ENCODE measurements around the gene TMEM165. TPM values are rescaled to one million over a fixed set of nuclear protein-coding genes. Genes with fewer than 3 reads are reported as not detected.

TMEM165 gene
- total RNA-seq, 4 donors from 2014 or later: 175 to 283 (median 200) TPM

DNA sequence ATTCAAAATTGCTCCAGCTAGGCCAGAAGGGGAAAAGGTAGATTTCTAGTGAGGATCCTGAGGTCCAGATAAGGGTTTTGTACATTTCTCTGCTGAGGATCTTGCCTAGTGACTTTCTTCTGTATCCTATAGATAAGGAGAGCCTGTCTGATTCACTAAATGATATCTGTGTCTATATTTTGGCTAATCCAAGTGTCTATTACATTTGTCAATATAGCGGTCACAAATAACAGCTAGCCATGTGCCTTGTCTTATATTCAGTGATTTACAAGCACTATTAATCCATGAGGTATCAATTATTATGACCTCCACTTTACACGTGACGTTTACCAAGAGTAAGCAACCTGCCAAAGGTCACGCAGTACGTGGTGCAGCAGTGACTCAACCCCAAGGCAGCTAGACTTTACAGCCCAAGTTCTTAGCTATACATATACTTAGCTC lies 41.6 kb downstream of the TMEM165 start:
- TF ChIP-seq, protein P1, sequence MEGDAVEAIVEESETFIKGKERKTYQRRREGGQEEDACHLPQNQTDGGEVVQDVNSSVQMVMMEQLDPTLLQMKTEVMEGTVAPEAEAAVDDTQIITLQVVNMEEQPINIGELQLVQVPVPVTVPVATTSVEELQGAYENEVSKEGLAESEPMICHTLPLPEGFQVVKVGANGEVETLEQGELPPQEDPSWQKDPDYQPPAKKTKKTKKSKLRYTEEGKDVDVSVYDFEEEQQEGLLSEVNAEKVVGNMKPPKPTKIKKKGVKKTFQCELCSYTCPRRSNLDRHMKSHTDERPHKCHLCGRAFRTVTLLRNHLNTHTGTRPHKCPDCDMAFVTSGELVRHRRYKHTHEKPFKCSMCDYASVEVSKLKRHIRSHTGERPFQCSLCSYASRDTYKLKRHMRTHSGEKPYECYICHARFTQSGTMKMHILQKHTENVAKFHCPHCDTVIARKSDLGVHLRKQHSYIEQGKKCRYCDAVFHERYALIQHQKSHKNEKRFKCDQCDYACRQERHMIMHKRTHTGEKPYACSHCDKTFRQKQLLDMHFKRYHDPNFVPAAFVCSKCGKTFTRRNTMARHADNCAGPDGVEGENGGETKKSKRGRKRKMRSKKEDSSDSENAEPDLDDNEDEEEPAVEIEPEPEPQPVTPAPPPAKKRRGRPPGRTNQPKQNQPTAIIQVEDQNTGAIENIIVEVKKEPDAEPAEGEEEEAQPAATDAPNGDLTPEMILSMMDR (IDR thresholded peaks at IDR 0.05; ENCODE audit: low read depth): no peak

DNA sequence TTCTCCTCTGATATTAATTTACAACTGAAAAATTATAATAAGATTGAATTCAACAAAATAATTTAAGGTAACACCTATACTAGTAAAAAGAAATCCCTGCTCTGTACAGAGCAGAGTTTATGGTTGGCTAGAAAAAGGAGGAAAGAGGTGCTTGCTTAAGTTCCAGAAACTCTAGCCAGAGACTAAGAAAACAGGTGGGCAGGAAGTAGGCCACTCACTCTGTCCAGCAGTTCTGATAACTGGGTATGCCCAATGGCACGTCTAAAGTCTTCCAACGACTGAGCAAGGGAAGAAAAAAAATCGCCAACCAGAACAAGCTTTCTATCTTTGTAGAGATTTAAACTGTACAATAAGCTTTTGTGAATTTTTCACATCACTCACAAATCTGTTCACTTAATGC lies 42.1 kb downstream of the TMEM165 start:
- TF ChIP-seq, protein P1 (IDR thresholded peaks at IDR 0.05; ENCODE audit: low read depth): no peak

DNA sequence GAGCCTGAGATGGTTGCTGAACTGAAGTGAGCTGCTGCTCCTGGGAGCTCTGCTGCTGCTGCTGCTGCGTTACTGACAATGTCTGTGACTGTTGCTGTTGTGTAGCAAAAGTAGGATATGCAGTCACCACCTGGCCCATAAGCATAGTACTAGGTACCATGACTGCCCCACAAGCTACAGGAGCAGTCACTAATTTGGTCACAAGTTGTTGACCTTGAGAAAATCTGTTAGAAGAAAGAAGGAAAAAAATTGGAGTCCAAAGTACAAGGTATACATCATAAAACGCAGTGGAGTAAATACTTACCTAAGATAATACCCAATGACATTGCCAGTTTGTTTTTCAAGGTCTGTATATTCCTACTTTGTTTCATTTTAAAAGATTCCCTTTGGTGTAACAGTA lies 42.6 kb downstream of the TMEM165 start:
- TF ChIP-seq, protein P1 (IDR thresholded peaks at IDR 0.05; ENCODE audit: low read depth): no peak

DNA sequence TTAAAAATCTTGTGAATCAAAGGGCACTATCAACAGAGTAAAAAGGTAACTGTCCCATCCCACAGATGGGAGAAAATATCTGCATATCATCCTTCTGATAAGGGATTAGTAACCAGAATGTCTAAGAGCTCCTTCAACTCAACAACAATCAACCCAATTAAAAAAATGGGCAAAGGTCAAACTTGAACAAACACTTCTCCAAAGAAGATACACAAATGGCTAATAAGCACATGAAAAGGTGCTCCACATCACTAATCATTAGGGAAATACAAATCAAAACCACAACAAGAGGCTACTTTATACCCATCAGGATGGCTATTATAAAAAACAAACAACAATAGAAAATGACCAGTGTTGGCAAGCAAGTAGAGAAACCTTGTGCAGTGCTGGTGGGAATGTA lies 43.3 kb downstream of the TMEM165 start:
- TF ChIP-seq, protein P1 (IDR thresholded peaks at IDR 0.05; ENCODE audit: low read depth): no peak

DNA sequence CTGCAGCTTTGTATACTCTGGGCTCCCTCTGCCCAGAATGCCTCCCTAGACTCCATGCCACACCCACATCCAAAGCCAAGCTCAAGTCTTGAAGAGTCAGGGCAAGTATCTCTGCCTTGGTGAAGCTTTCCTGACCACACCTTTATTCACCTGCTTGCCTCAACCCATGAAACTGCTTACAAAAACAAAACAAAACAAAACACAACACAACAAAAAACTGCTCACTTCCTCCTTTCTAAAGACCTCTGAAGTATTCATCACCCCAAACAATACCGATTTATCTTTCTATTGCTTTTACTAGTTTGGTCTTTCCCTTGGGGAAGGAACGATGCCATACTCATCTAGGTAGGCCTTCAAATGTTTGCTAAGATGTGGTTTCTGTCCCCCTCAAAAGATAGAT lies 45.0 kb downstream of the TMEM165 start:
- TF ChIP-seq, protein P1 (IDR thresholded peaks at IDR 0.05; ENCODE audit: low read depth): no peak

DNA sequence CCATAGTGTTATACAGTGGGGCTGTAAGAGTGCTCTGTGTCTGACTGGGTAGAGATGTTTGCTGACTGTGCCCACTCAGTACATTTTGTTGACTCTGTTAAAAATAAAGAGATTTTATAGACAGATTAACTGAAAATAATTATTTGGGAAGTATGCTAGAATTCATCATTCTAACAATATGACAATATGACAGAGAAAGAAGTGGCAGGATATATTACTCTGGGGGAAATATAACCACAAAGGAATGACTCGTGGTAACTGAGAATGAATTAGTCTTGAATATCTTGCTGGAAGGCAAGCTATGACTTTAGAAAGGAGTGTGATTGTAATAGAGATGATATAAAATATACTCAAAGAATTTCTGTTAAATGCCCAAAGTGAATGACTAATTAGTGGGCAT lies 46.8 kb downstream of the TMEM165 start:
- TF ChIP-seq, protein P1 (IDR thresholded peaks at IDR 0.05; ENCODE audit: low read depth): no peak

DNA sequence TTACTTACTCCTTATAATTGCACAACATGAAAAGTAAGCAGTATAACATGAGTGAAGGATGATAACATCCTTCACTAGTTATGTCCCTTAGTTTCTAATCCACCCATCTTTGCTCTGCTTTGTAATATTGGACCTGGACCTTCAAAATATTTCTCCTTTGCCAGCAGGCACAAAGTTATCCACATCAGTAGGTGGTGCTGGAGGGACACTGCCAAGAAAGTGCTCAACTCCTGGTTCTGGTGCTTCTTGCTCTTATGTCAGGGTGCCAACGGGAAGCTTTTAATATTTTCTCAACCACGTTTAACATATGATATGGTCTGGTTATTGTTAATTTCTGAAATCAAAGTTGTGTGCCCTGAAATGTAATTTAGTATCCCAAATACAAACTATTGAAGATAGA lies 49.1 kb downstream of the TMEM165 start:
- TF ChIP-seq, protein P1 (IDR thresholded peaks at IDR 0.05; ENCODE audit: low read depth): no peak

Data from subcutaneous adipose tissue (tissue), 4 donors.